ENCODE results near the gene CFAP61.

CFAP61 gene

GRCh38 chr20:20160520-20160919, 108.2 kb downstream of the CFAP61 start:
- no peaks in the 10 kb centered on the region for H3K79me2 ChIP-seq (ENCODE audit: insufficient read depth, low read depth)
- H3K27ac ChIP-seq = no peak overlapping the region
- no peaks in the 10 kb centered on the region for H3K36me3 ChIP-seq (ENCODE audit: insufficient read depth)
- H3K4me1 ChIP-seq (ENCODE audit: low read depth, poor library complexity, severe bottlenecking) = no peaks in the 10 kb centered on the region
- H3K4me2 ChIP-seq = no peak overlapping the region
- H4K20me1 ChIP-seq (ENCODE audit: insufficient read depth) = no peaks in the 10 kb centered on the region
- no peaks in the 10 kb centered on the region for H3K27me3 ChIP-seq (ENCODE audit: insufficient read depth, low read depth)
- no peak overlapping the region for H3K9ac ChIP-seq
- TF ChIP-seq CTCF (conservative IDR thresholded peaks at IDR 0.05; ENCODE audit: low read depth, low read length) = no peak
- no peak overlapping the region for H3K4me3 ChIP-seq (IDR thresholded peaks at IDR 0.05; ENCODE audit: insufficient read depth, low read depth, low read length)
- H2AFZ ChIP-seq (ENCODE audit: low read depth) = no peak overlapping the region

- no peak for TF ChIP-seq CTCF (conservative IDR thresholded peaks at IDR 0.05; ENCODE audit: low read depth, low read length)
- Histone ChIP-seq H3K79me2 (ENCODE audit: insufficient read depth, low read depth) (no peaks in the 10 kb centered on the region), H3K36me3 (ENCODE audit: insufficient read depth) (no peaks in the 10 kb centered on the region), H3K4me2 (no peak overlapping the region), H3K9ac (no peak overlapping the region), H4K20me1 (ENCODE audit: insufficient read depth) (no peaks in the 10 kb centered on the region), H3K4me3 (IDR thresholded peaks at IDR 0.05; ENCODE audit: insufficient read depth, low read depth, low read length) (no peak overlapping the region), H3K4me1 (ENCODE audit: low read depth, poor library complexity, severe bottlenecking) (no peaks in the 10 kb centered on the region), H3K27ac (no peak overlapping the region), H3K27me3 (ENCODE audit: insufficient read depth, low read depth) (no peaks in the 10 kb centered on the region), H2AFZ (ENCODE audit: low read depth) (no peak overlapping the region)
These were observed 109.3 kb downstream of the CFAP61 start for GRCh38 chr20:20161611-20162010.

- Histone ChIP-seq H3K36me3 (ENCODE audit: insufficient read depth) (no peaks in the 10 kb centered on the region), H3K27me3 (ENCODE audit: insufficient read depth, low read depth) (no peaks in the 10 kb centered on the region), H3K79me2 (ENCODE audit: insufficient read depth, low read depth) (no peaks in the 10 kb centered on the region), H3K4me2 (no peak overlapping the region), H2AFZ (ENCODE audit: low read depth) (no peak overlapping the region), H3K27ac (no peak overlapping the region), H3K4me1 (ENCODE audit: low read depth, poor library complexity, severe bottlenecking) (no peaks in the 10 kb centered on the region), H3K4me3 (IDR thresholded peaks at IDR 0.05; ENCODE audit: insufficient read depth, low read depth, low read length) (no peak overlapping the region), H4K20me1 (ENCODE audit: insufficient read depth) (no peaks in the 10 kb centered on the region), H3K9ac (no peak overlapping the region)
- no peak for TF ChIP-seq CTCF (conservative IDR thresholded peaks at IDR 0.05; ENCODE audit: low read depth, low read length)
These were observed 115.4 kb downstream of the CFAP61 start for GRCh38 chr20:20167698-20168097.

DNA sequence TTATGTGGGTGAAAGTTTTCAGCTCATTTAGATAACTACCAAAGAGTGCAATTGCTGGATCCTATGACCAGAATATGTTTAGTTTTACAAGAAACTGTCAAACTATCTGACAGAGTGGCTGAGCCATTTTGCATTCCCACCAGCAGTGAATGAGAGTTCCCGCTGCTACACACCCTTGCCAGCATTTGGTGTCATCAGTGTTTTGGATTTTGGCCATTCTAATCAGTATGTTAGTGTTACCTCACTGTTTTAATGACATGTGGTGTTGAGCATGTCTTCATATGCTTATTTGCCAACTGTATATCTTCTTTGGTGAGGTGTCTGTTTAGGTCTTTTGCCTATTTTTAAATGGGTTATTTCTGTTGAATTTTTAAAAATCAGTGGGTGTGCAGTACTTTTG, 120.9 kb downstream of the CFAP61 start:
- no peaks in the 10 kb centered on the region for H3K36me3 ChIP-seq (ENCODE audit: insufficient read depth)
- no peaks in the 10 kb centered on the region for H3K27me3 ChIP-seq (ENCODE audit: insufficient read depth, low read depth)
- H3K9ac ChIP-seq = no peak overlapping the region
- H4K20me1 ChIP-seq (ENCODE audit: insufficient read depth) = no peaks in the 10 kb centered on the region
- no peak overlapping the region for H2AFZ ChIP-seq (ENCODE audit: low read depth)
- no peak overlapping the region for H3K4me2 ChIP-seq
- no peaks in the 10 kb centered on the region for H3K79me2 ChIP-seq (ENCODE audit: insufficient read depth, low read depth)
- H3K4me3 ChIP-seq (IDR thresholded peaks at IDR 0.05; ENCODE audit: insufficient read depth, low read depth, low read length) = no peak overlapping the region
- TF ChIP-seq CTCF (conservative IDR thresholded peaks at IDR 0.05; ENCODE audit: low read depth, low read length) = no peak
- no peaks in the 10 kb centered on the region for H3K4me1 ChIP-seq (ENCODE audit: low read depth, poor library complexity, severe bottlenecking)
- H3K27ac ChIP-seq = no peak overlapping the region

All from KMS-11 (cell line).